ENCODE measurements around the gene ADAM12. TPM values are rescaled to one million over a fixed set of nuclear protein-coding genes. Genes with fewer than 3 reads are reported as not detected.
"Not testable (repeated sequence)": the region's sequence is repeated elsewhere in the genome, so short reads cannot be mapped to it uniquely, and the experiment has no call there.

Gene ADAM12
- total RNA-seq, 1 donor from 2014 or later, result not detected

GRCh38 chr10:126054191-126054590 lies 334.1 kb downstream of the ADAM12 start:
- Histone ChIP-seq H3K27me3 (no peaks in the 10 kb centered on the region), H3K36me3 (no peaks in the 10 kb centered on the region), H3K27ac (no peak overlapping the region), H3K4me3 (no peak overlapping the region), H3K9me3 (no peaks in the 10 kb centered on the region), H3K4me1 (peaks cover 0 to 3% of the 10 kb centered on the region in 2 donors)
- no peak for DNase-seq (ENCODE audit: low spot score in 2 of 2)
- intact Hi-C loops (cut with DNase I), result no loop called here
- no peak for TF ChIP-seq CTCF (IDR thresholded peaks at IDR 0.05)

GRCh38 chr10:126052171-126052570 lies 336.1 kb downstream of the ADAM12 start:
- intact Hi-C loops (cut with DNase I), result no loop called here
- H3K4me3 ChIP-seq, result no peak overlapping the region
- DNase-seq (ENCODE audit: low spot score in 2 of 2), result no peak
- no peaks in the 10 kb centered on the region for H3K9me3 ChIP-seq
- no peak overlapping the region for H3K27ac ChIP-seq
- H3K36me3 ChIP-seq, result no peaks in the 10 kb centered on the region
- H3K27me3 ChIP-seq, result no peaks in the 10 kb centered on the region
- TF ChIP-seq CTCF (IDR thresholded peaks at IDR 0.05), result no peak
- peaks cover 0 to 3% of the 10 kb centered on the region in 2 donors for H3K4me1 ChIP-seq

GRCh38 chr10:126049759-126050700 lies 338.2 kb downstream of the ADAM12 start:
- H3K36me3 ChIP-seq, result no peaks in the 10 kb centered on the region
- no peak overlapping the region for H3K4me3 ChIP-seq
- no peak for TF ChIP-seq CTCF (IDR thresholded peaks at IDR 0.05)
- no peak for DNase-seq (ENCODE audit: low spot score in 2 of 2)
- H3K9me3 ChIP-seq, result no peaks in the 10 kb centered on the region
- H3K27me3 ChIP-seq, result no peaks in the 10 kb centered on the region
- peaks cover 0 to 3% of the 10 kb centered on the region in 2 donors for H3K4me1 ChIP-seq
- intact Hi-C loops (cut with DNase I), result no loop called here
- peak overlapping the region; percentile 43 to 72 for H3K27ac ChIP-seq

- H3K4me1 ChIP-seq; DNase-seq (ENCODE audit: low spot score in 2 of 2); H3K36me3 ChIP-seq; H3K4me3 ChIP-seq; H3K27me3 ChIP-seq; intact Hi-C loops (cut with DNase I); H3K27ac ChIP-seq; H3K9me3 ChIP-seq: not testable (repeated sequence)
Observed at GRCh38 chr10:126047749-126048148, 340.5 kb downstream of the ADAM12 start.

- Histone ChIP-seq H3K36me3 (no peaks in the 10 kb centered on the region), H3K4me3 (no peak overlapping the region), H3K4me1 (peaks cover 0 to 6% of the 10 kb centered on the region in 2 donors), H3K27me3 (no peaks in the 10 kb centered on the region), H3K27ac (no peak overlapping the region), H3K9me3 (no peaks in the 10 kb centered on the region)
- DNase-seq (ENCODE audit: low spot score in 2 of 2), result no peak
- no peak for TF ChIP-seq CTCF (IDR thresholded peaks at IDR 0.05)
- intact Hi-C loops (cut with DNase I), result no loop called here
Observed at GRCh38 chr10:126046831-126047230, 341.4 kb downstream of the ADAM12 start.

- peaks cover 0 to 8% of the 10 kb centered on the region in 2 donors for H3K4me1 ChIP-seq
- no peak for DNase-seq (ENCODE audit: low spot score in 2 of 2)
- intact Hi-C loops (cut with DNase I), result no loop called here
- no peak overlapping the region for H3K4me3 ChIP-seq
- no peak for TF ChIP-seq CTCF (IDR thresholded peaks at IDR 0.05)
- H3K9me3 ChIP-seq, result no peaks in the 10 kb centered on the region
- no peaks in the 10 kb centered on the region for H3K27me3 ChIP-seq
- H3K27ac ChIP-seq, result no peak overlapping the region
- H3K36me3 ChIP-seq, result no peaks in the 10 kb centered on the region
Observed at GRCh38 chr10:126045861-126046260, 342.4 kb downstream of the ADAM12 start.

All from ascending aorta (tissue), 2 donors.